GM12874 (cell line): Measurements from ENCODE around the gene KCTD15.

Experiments used
- TF ChIP-seq, protein P1 (sequence below): IDR thresholded peaks from 2 replicates; pipeline ENCODE4 v1.5.1; 2011; ENCODE audit warnings: low read depth, mild to moderate bottlenecking, control low read depth, low read length, moderate library complexity; ENCODE audit not compliant: insufficient read depth

The KCTD15 gene

DNA sequence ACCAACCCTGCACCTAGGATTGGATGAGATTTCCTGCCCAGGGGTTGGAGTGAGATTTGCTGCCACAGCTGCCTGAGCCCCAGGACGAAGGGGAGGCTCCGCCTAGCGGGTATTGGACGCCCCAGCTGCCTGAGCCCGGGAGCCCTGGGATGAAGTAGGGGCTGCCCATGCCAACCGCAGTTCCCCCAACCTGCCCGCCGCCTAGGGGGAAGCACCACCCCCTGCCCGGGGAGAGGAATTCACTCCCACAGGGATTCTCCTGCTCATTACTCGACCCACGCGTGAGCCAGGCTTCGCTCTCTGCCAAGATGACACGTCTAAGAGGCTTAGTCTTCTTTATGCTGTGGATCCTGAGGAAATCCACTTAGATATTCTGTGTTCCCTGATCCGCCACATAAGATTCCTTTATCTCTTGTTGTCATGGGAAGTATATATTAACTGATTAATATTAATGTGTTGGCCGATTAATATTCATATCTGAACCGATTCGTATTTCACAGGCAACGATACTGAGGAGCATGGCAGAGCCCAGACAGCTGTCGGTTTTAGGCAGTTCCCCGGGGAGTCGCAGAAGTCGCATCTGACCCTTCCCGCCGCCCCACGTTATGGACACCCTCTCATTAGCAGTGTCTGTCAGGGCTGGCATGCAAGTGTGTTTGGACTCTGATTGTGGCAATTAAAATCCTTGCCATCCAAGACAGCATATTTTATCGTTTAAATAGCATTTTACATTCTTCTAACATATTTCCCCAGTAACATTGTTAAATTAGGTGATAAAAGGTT lies 44.5 kb upstream of the KCTD15 start:
- TF ChIP-seq, protein P1, sequence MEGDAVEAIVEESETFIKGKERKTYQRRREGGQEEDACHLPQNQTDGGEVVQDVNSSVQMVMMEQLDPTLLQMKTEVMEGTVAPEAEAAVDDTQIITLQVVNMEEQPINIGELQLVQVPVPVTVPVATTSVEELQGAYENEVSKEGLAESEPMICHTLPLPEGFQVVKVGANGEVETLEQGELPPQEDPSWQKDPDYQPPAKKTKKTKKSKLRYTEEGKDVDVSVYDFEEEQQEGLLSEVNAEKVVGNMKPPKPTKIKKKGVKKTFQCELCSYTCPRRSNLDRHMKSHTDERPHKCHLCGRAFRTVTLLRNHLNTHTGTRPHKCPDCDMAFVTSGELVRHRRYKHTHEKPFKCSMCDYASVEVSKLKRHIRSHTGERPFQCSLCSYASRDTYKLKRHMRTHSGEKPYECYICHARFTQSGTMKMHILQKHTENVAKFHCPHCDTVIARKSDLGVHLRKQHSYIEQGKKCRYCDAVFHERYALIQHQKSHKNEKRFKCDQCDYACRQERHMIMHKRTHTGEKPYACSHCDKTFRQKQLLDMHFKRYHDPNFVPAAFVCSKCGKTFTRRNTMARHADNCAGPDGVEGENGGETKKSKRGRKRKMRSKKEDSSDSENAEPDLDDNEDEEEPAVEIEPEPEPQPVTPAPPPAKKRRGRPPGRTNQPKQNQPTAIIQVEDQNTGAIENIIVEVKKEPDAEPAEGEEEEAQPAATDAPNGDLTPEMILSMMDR: no peak

- TF ChIP-seq, protein P1: no peak
Measured at GRCh38 chr19:33752945-33753344, 43.7 kb upstream of the KCTD15 start.

DNA sequence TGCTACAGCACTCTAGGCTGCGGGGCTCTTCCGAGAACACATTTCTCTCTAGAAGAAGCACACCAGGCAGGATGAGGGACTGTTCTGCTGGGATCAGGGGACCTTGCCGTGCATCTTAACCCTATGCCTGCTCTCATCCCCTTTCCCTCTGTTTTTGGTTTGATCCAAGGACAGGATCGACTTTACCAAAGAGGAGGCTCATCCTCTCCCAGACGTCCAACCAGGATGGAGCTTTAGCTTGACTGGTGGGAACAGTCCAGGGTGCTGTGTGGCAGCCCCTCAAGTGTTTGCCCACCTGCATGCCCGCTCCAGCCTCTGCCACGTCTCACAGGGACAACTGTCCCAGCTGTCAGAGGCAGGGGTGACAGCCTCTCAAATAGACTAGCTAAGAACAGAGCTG lies 42.3 kb upstream of the KCTD15 start:
- TF ChIP-seq, protein P1: no peak

DNA sequence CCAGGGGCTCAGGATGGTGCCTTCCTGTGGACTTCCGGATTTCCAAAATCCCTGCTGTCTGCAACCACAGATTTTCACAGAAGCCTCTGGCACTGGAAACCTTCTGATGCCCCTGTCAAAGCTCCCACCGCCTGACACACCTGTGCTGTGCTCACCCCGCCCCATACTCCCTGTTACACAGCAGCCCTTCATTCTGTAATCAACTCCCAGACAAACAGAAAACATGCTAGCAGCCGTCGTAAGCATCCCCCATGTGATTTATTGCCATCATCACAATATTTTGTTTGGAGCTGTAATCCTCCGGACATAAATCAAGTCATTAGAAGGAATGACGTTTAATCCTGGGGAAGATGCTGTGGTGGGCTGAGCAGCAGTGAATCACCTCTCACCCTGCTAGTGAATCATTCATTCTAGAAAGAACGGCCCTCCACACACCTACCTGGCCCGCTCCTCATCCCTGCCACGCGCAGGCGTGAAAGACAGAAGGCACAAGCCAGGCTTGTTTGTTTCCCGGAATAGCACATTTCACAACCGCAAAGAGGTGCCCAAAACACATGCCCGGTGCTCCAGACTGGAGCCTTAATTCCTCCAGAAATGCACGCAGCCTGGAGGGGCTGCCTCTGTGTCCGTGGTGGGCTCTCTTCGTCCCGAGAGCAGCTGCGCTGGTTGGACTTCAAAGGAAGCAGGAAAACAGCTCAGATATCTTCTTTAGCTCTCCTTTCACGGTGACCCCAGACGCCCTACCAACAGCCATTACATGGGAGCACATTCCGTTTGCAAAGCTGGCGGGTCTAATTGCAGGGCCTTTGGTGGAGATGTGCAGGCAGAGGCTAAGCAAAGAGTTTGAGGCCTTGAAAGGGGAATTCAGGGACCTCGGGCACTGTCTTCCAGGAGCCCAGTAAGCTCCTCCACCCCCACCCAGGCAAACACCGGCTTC lies 41.3 kb upstream of the KCTD15 start:
- TF ChIP-seq, protein P1: no peak

DNA sequence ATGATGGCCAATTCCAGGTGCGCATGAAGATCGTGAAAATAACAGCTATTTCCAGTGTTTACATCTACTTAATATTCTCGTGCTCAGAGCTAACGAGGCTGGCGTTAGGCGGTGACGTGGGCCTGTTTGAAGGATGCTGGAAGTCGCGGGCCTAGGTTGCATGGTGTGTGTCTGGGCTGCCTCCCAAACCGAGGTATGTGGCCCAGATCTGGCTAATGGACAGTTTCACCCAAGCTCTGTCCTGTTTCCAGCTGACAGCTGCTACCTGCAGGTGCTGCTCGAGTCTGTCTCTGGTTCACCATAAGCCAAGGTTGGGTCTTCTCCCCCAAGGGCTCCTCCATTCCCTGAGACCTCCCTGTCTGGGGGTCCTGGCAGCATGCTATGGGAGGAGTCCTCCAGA lies 40.5 kb upstream of the KCTD15 start:
- TF ChIP-seq, protein P1: no peak

DNA sequence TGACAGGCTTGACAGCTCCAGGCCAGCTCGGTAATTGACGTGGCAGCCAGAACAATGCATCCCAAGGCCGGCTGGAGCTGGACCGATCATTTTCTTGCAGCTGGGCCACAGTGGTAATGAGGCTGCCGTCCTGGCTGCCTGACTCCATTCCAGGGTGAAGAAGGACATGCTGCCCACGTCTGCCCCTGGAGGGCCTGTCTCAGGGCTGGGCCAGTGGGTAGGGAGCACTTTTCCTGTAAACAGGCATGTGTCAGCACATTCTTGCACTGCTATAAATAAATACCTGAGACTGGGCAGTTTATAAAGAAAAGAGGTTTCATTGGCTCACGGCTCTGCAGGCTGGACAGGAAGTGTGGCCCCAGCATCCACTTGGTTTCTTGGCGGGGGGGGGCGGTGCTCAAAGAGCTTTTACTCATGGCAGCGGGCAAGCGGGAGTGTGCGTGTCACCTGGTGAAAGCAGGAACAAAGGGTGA lies 38.1 kb upstream of the KCTD15 start:
- TF ChIP-seq, protein P1: no peak

DNA sequence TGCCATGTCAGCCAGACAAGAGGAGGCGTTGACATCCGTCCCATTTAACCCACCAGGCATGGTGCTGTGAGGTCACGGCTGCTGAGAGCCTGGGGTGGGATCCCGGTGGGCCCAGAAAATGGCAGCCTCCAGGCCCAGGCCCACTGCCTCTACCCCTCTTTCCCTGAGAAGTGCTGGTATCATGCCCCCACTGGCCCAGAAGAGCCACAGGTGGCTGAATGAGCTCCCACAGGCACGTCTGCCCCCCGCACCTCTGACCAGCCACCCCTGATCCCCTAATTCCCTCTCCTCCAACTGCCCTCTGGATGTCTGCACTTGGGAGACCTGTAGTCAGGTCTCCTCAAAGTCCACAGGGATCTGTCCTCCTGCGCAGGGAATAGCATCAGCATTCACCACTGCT lies 37.3 kb upstream of the KCTD15 start:
- TF ChIP-seq, protein P1: no peak
